Measurements from ENCODE around the gene EYS.

DNA sequence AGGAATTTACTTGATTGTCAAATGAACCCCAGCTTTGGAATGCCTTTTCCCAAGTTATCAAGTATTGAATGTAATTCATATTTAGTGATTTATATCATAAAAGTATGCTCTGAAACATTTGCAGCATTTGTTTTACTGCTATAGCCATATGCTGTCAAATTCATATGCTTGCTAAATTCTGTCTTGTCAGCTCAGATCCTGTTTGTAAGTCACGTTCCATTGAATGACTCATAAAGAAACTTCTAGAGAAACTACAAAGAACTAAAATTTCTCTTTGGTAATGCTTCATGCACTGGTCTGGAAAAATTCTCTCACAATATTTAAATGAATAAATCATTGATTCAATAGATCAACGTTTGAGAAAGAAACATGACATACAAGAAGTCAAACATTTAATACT lies 1625.6 kb downstream of the EYS start:
- TF ChIP-seq, protein P1, sequence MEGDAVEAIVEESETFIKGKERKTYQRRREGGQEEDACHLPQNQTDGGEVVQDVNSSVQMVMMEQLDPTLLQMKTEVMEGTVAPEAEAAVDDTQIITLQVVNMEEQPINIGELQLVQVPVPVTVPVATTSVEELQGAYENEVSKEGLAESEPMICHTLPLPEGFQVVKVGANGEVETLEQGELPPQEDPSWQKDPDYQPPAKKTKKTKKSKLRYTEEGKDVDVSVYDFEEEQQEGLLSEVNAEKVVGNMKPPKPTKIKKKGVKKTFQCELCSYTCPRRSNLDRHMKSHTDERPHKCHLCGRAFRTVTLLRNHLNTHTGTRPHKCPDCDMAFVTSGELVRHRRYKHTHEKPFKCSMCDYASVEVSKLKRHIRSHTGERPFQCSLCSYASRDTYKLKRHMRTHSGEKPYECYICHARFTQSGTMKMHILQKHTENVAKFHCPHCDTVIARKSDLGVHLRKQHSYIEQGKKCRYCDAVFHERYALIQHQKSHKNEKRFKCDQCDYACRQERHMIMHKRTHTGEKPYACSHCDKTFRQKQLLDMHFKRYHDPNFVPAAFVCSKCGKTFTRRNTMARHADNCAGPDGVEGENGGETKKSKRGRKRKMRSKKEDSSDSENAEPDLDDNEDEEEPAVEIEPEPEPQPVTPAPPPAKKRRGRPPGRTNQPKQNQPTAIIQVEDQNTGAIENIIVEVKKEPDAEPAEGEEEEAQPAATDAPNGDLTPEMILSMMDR (IDR thresholded peaks at IDR 0.05 in 2 of 3, conservative IDR thresholded peaks at IDR 0.05 in 1 of 3; ENCODE audit: borderline replicate concordance in 1 of 3, insufficient read depth in 1 of 3, low read depth in 2 of 3, low read length in 2 of 3): no peak
- TF ChIP-seq ZNF274 (IDR thresholded peaks at IDR 0.05; ENCODE audit: low read depth, low read length) (no peak), POLR2AphosphoS5 (IDR thresholded peaks at IDR 0.05; ENCODE audit: low read depth, low read length) (no peak)
